Retinal pigment epithelial cell (primary cell): ENCODE measurements around the gene POLR2I.
"Not testable (repeated sequence)": the region's sequence is repeated elsewhere in the genome, so short reads cannot be mapped to it uniquely, and the experiment has no call there.

ENCODE experiments used
- DNase-seq: peaks from one replicate; pipeline ENCODE4 v3.0.0-alpha.2; 2010; ENCODE audit warnings: low read depth
- H3K4me3 ChIP-seq: 2 replicates; pipeline ENCODE4 v1.5.1; 2011; ENCODE audit warnings: mild to moderate bottlenecking, low read length, control low read depth, moderate library complexity
- CTCF ChIP-seq: conservative IDR thresholded peaks from 2 replicates; pipeline ENCODE4 v1.5.1; 2011; ENCODE audit warnings: low read depth, low read length, control low read depth, inconsistent platforms

The POLR2I gene

DNA sequence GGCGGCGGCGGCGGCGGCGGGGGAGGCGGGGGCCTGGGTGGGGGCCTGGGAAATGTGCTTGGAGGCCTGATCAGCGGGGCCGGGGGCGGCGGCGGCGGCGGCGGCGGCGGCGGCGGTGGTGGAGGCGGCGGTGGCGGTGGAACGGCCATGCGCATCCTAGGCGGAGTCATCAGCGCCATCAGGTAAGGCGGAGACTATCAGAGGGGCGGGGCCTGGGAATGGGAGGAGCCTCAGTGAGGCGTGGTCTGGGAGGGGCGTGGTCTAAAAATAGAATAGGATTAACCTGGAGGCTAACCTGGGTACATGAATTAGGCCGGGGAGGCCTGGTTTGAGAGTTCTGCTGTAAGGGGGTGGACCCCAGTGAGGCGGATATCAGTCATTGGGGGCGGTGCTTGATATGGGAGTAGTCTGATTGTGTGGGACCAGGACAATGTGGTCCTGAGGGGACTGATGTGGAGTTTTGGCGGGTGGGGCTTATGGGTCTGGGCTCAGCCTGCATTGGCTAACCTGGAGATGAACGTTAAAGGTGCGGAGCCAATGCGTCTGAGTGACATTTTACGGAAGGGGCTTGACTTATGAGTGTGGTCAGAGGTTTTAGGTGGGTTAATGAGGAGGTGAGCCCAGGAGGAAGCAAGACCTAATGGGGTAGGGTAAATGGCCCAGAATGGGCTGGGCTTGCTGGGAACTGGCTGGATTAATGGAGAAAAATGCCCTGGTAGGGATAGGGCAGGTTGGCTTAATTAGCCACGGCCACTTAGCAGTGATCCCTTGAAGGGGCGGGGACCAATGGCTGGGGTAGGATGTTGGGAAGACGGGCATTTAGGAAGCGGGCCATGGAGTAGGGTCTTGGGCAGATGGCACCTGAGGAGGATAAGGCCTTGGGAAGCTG lies 26.6 kb upstream of the POLR2I start:
- DNase-seq: no peak
- peak overlapping the region; percentile 99 for H3K4me3 ChIP-seq
- no peak for TF ChIP-seq CTCF

GRCh38 chr19:36140304-36141038 lies 25.8 kb upstream of the POLR2I start:
- no peak for DNase-seq
- peak overlapping the region; percentile 99 for H3K4me3 ChIP-seq
- no peak for TF ChIP-seq CTCF

GRCh38 chr19:36139473-36140303 lies 25.0 kb upstream of the POLR2I start, which contains the start of gene CAPNS1:
Gene CAPNS1, plus strand, starts transcription at chr19:36140066. Its CDS starts 946 bp downstream, at chr19:36141012.
- DNase-seq: peak; percentile 79
- H3K4me3 ChIP-seq: peak within 1 kb of the TSS; percentile 99
- peak; percentile 12 for TF ChIP-seq CTCF

GRCh38 chr19:36139120-36139472 lies 24.4 kb upstream of the POLR2I start:
- TF ChIP-seq CTCF: no peak

DNA sequence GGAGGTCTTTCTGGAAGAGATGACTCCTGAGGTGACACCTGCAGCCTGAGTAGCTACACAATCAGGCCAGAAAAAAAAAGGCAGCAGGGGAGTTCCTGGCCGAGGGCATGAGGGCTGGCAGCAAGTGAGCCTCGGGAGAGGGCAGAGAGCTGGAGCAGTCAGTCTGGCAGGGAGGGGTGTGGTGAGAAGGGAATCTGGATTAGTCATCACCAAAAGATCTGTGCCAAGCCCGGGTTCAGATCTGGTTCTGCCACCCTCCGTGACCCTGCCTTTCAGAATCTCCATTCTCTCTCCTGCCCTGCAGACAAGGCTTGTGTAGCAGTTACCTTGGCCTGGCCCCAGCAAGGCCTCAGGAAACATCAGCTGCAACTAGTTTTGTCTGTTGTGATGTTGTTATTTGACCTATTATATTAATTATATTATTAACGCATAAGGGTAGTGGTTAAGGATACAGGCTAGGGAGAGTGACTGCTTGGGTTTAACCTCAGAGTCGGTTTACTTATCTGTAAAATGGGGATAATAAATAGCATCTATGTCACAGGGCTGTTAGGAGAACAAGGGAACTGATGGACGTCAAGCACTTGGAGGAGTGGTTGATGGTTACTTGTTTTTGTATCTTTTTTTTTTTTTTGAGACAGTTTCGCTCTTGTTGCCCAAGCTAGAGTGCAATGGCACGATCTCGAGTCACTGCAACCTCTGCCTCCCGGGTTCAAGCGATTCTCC lies 22.4 kb upstream of the POLR2I start:
- H3K4me3 ChIP-seq: no peak overlapping the region
- no peak for TF ChIP-seq CTCF
- peak; percentile 84 for DNase-seq

More at GRCh38 chr19:36139120-36139472, 24.4 kb upstream of the POLR2I start:
- peak overlapping the region; percentile 99 for H3K4me3 ChIP-seq
- DNase-seq: no peak

DNA sequence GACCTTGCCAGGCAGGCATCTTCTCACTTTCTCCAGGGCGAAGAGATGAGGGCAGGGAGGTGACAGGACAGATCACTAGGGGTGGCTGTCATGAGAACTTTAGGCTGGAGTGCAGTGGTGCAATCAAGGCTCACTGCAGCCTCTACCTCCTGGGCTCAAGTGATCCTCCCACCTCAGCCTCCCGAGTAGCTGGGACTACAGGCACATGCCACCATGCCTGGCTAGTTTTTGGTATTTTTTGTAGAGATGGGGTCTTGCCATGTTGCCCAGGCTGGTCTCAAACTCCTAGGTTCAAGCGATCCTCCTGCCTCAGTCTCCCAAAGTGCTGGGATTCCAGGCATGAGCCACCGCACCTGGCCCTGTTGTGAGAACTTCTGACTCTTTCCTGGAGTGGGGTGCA lies 20.2 kb upstream of the POLR2I start:
- not testable (repeated sequence) for H3K4me3 ChIP-seq, DNase-seq

- DNase-seq, H3K4me3 ChIP-seq: not testable (repeated sequence)
These were observed 16.5 kb upstream of the POLR2I start for GRCh38 chr19:36131221-36131620.
